ENCODE data around the gene KCNJ4.

KCNJ4 gene

GRCh38 chr22:38424525-38425080 lies 30.4 kb downstream of the KCNJ4 start:
- Histone ChIP-seq H3K79me2 (ENCODE audit: low read length) (no peaks in the 10 kb centered on the region), H3K9me2 (replicated peaks; ENCODE audit: insufficient read depth, low read length) (no peaks in the 10 kb centered on the region), H3K9me3 (replicated peaks; ENCODE audit: insufficient read depth, low read length) (no peaks in the 10 kb centered on the region), H3K27ac (ENCODE audit: low read length) (no peak overlapping the region), H3F3A (ENCODE audit: insufficient read depth, low read length) (no peaks in the 10 kb centered on the region), H3K27me3 (replicated peaks; ENCODE audit: insufficient read depth, low read length) (no peaks in the 10 kb centered on the region), H3K9ac (ENCODE audit: low read length) (no peak overlapping the region), H3K4me2 (ENCODE audit: low read depth, low read length) (no peak overlapping the region), H3K36me3 (replicated peaks; ENCODE audit: insufficient read depth, low read length) (no peaks in the 10 kb centered on the region), H4K20me1 (ENCODE audit: insufficient read depth, low read length) (no peaks in the 10 kb centered on the region), H3K4me1 (ENCODE audit: low read length) (no peaks in the 10 kb centered on the region), H3K4me3 (ENCODE audit: low read length) (no peak overlapping the region), H2AFZ (ENCODE audit: low read length) (no peak overlapping the region)
- TF ChIP-seq EZH2 (optimal IDR thresholded peaks at IDR 0.05; ENCODE audit: low read depth, low read length) (no peak), EZH2phosphoT487 (IDR thresholded peaks at IDR 0.05; ENCODE audit: low read length) (no peak), CTCF (IDR thresholded peaks at IDR 0.05; ENCODE audit: low read length) (no peak)
- no peak for DNase-seq

GRCh38 chr22:38423512-38424503 lies 31.2 kb downstream of the KCNJ4 start:
- Histone ChIP-seq H2AFZ (ENCODE audit: low read length) (no peak overlapping the region), H3K27me3 (replicated peaks; ENCODE audit: insufficient read depth, low read length) (no peaks in the 10 kb centered on the region), H3K9ac (ENCODE audit: low read length) (no peak overlapping the region), H3K4me3 (ENCODE audit: low read length) (no peak overlapping the region), H3F3A (ENCODE audit: insufficient read depth, low read length) (no peaks in the 10 kb centered on the region), H3K9me3 (replicated peaks; ENCODE audit: insufficient read depth, low read length) (no peaks in the 10 kb centered on the region), H3K9me2 (replicated peaks; ENCODE audit: insufficient read depth, low read length) (no peaks in the 10 kb centered on the region), H3K4me1 (ENCODE audit: low read length) (no peaks in the 10 kb centered on the region), H3K27ac (ENCODE audit: low read length) (no peak overlapping the region), H3K36me3 (replicated peaks; ENCODE audit: insufficient read depth, low read length) (no peaks in the 10 kb centered on the region), H4K20me1 (ENCODE audit: insufficient read depth, low read length) (no peaks in the 10 kb centered on the region), H3K79me2 (ENCODE audit: low read length) (no peaks in the 10 kb centered on the region), H3K4me2 (ENCODE audit: low read depth, low read length) (no peak overlapping the region)
- DNase-seq, result no peak
- no peak for TF ChIP-seq CTCF (IDR thresholded peaks at IDR 0.05; ENCODE audit: low read length)
- no peak for TF ChIP-seq EZH2 (optimal IDR thresholded peaks at IDR 0.05; ENCODE audit: low read depth, low read length)
- no peak for TF ChIP-seq EZH2phosphoT487 (IDR thresholded peaks at IDR 0.05; ENCODE audit: low read length)

- Histone ChIP-seq H4K20me1 (ENCODE audit: insufficient read depth, low read length) (no peaks in the 10 kb centered on the region), H3K27me3 (replicated peaks; ENCODE audit: insufficient read depth, low read length) (no peaks in the 10 kb centered on the region), H2AFZ (ENCODE audit: low read length) (no peak overlapping the region), H3K27ac (ENCODE audit: low read length) (no peak overlapping the region), H3K9me3 (replicated peaks; ENCODE audit: insufficient read depth, low read length) (no peaks in the 10 kb centered on the region), H3K4me2 (ENCODE audit: low read depth, low read length) (no peak overlapping the region), H3K9me2 (replicated peaks; ENCODE audit: insufficient read depth, low read length) (no peaks in the 10 kb centered on the region), H3K4me3 (ENCODE audit: low read length) (no peak overlapping the region), H3K36me3 (replicated peaks; ENCODE audit: insufficient read depth, low read length) (no peaks in the 10 kb centered on the region), H3K9ac (ENCODE audit: low read length) (no peak overlapping the region), H3F3A (ENCODE audit: insufficient read depth, low read length) (no peaks in the 10 kb centered on the region), H3K79me2 (ENCODE audit: low read length) (no peaks in the 10 kb centered on the region), H3K4me1 (ENCODE audit: low read length) (no peaks in the 10 kb centered on the region)
- TF ChIP-seq CTCF (IDR thresholded peaks at IDR 0.05; ENCODE audit: low read length), result no peak
- no peak for TF ChIP-seq EZH2 (optimal IDR thresholded peaks at IDR 0.05; ENCODE audit: low read depth, low read length)
- no peak for TF ChIP-seq EZH2phosphoT487 (IDR thresholded peaks at IDR 0.05; ENCODE audit: low read length)
- DNase-seq, result no peak
These were observed 32.1 kb downstream of the KCNJ4 start for GRCh38 chr22:38422611-38423511.

Measured in MM.1S (cell line).